ENCODE data around the gene EIF4E.
A peak's percentile ranks its signal among the peaks of the same experiment; 100 is the strongest.

Gene EIF4E, protein sequence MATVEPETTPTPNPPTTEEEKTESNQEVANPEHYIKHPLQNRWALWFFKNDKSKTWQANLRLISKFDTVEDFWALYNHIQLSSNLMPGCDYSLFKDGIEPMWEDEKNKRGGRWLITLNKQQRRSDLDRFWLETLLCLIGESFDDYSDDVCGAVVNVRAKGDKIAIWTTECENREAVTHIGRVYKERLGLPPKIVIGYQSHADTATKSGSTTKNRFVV
- long read RNA-seq, full-length matches to known transcripts = 583 of 639 reads
- long read RNA-seq, partial matches to known transcripts = 20 of 639 reads
- long read RNA-seq, other reads (novel, unspliced or antisense) = 36 of 639 reads

DNA sequence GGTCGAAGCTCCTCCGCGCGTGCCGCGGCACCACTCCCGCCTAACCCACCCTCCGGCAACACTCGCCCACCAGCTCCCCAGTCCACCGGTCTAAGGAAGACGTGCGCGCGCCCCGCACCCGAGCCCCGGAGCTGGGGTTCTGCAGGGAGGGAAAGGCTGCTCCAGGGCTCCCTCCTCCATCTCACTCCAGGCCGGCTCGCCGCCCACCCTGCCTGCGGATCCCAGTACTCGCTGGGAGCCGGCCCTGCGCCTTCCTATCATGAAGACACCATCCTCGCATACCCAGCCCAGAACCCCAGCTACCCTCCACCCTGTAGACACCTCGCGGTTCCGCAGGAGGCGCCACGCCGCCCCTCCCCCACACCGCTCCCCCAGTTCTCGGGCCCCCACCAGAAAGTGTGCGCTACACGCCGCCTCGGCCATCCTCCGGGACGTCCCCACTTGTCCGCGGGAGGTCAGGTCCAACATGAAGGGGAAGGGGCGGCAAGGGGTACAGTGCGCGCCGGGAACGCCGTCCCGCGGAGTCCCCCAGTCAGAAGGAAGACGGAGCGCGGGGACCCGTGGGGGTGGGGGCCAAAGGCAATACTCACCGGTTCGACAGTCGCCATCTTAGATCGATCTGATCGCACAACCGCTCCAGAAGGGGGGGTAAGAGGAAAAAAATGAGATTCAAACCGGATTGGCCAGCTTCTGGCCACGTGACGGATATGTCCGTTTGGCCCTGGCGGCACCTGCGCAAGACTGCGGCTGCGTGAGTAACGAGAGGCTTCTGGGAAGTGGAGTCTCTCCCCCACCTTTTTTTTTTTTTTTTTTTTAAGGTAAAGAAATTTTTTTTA is at the start of gene EIF4E:
Gene EIF4E (minus strand): TSS at position 629 of the 836 bp plus-strand sequence. CDS start 21 bp downstream, at position 608.
- H3K27ac ChIP-seq (replicated peaks) = peak within 1 kb of the TSS; percentile 96
- H3K4me3 ChIP-seq (replicated peaks; ENCODE audit: insufficient read depth, low read length) = peak within 1 kb of the TSS; percentile 83
- H3K27me3 ChIP-seq (ENCODE audit: insufficient read depth, poor library complexity, severe bottlenecking) = no peaks in the 10 kb centered on the region
- DNase-seq (ENCODE audit: low read depth in 1 of 2, low spot score in 1 of 2) = peak; percentile 96 to 99
- peak; percentile 73 for TF ChIP-seq REST (IDR thresholded peaks at IDR 0.05; ENCODE audit: insufficient replicate concordance, low read depth)
- TF ChIP-seq POLR2AphosphoS5 (IDR thresholded peaks at IDR 0.05; ENCODE audit: low read depth) = peak; percentile 76
- TF ChIP-seq GABPA (IDR thresholded peaks at IDR 0.05; ENCODE audit: low read depth) = no peak

DNA sequence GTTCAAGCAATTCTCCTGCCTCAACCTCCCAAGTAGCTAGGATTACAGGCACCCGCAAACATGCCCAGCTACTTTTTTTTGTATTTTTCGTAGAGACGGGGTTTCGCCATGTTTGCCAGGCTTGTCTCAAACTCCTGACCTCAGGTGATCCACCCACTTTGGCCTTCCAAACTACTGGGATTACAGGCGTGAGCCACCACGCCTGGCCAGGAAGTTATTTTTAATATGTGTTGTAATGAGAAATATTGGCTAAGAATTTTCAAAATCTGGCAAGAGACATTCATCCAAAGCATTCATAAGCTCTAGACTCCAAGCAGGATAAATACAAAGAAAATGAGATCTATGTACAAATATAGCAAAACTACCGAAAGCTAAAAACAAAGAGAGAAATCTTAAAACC is 48.6 kb upstream of the EIF4E start:
- no peak for DNase-seq (ENCODE audit: low read depth in 1 of 2, low spot score in 1 of 2)
- Histone ChIP-seq H3K27ac (replicated peaks) (no peak overlapping the region), H3K27me3 (ENCODE audit: insufficient read depth, poor library complexity, severe bottlenecking) (no peaks in the 10 kb centered on the region), H3K4me3 (replicated peaks; ENCODE audit: insufficient read depth, low read length) (no peak overlapping the region)
- TF ChIP-seq CTCF (IDR thresholded peaks at IDR 0.05; ENCODE audit: insufficient read depth, low read length) (no peak), GABPA (IDR thresholded peaks at IDR 0.05; ENCODE audit: low read depth) (no peak), REST (IDR thresholded peaks at IDR 0.05; ENCODE audit: insufficient replicate concordance, low read depth) (no peak), SPI1 (IDR thresholded peaks at IDR 0.05; ENCODE audit: borderline replicate concordance, low read depth) (no peak)

GRCh38 chr4:98976716-98977115 is 47.8 kb upstream of the EIF4E start:
- H3K27me3 ChIP-seq (ENCODE audit: insufficient read depth, poor library complexity, severe bottlenecking) = no peaks in the 10 kb centered on the region

More at GRCh38 chr4:98976716-98977115, 47.8 kb upstream of the EIF4E start:
- Histone ChIP-seq H3K27ac (replicated peaks) (no peak overlapping the region), H3K4me3 (replicated peaks; ENCODE audit: insufficient read depth, low read length) (no peak overlapping the region)
- no peak for DNase-seq (ENCODE audit: low read depth in 1 of 2, low spot score in 1 of 2)
- TF ChIP-seq GABPA (IDR thresholded peaks at IDR 0.05; ENCODE audit: low read depth) = no peak
- no peak for TF ChIP-seq CTCF (IDR thresholded peaks at IDR 0.05; ENCODE audit: insufficient read depth, low read length)
- TF ChIP-seq POLR2AphosphoS5 (IDR thresholded peaks at IDR 0.05; ENCODE audit: low read depth) = no peak
- no peak for TF ChIP-seq REST (IDR thresholded peaks at IDR 0.05; ENCODE audit: insufficient replicate concordance, low read depth)
- TF ChIP-seq SPI1 (IDR thresholded peaks at IDR 0.05; ENCODE audit: borderline replicate concordance, low read depth) = no peak

All from HL-60 (cell line).